ENCODE data around the gene KAZN.

The KAZN gene

GRCh38 chr1:15123270-15123669 lies 524.8 kb downstream of the KAZN start:
- TF ChIP-seq ESRRG (CRISPR knock-in tag; IDR thresholded peaks at IDR 0.05) (no peak), TSHZ2 (CRISPR knock-in tag; IDR thresholded peaks at IDR 0.05) (no peak), PPARA (CRISPR knock-in tag; IDR thresholded peaks at IDR 0.05; ENCODE audit: borderline replicate concordance) (no peak), RARB (CRISPR knock-in tag; IDR thresholded peaks at IDR 0.05) (no peak)
- ATAC-seq = no peak

- no peak for ATAC-seq
Observed at GRCh38 chr1:15123925-15124324, 525.4 kb downstream of the KAZN start.

GRCh38 chr1:15124362-15125100 lies 526.0 kb downstream of the KAZN start:
- TF ChIP-seq ZNF70 (CRISPR knock-in tag; IDR thresholded peaks at IDR 0.05) (no peak), TCF4 (CRISPR knock-in tag; IDR thresholded peaks at IDR 0.05; ENCODE audit: borderline replicate concordance) (no peak), OSR1 (CRISPR knock-in tag; IDR thresholded peaks at IDR 0.05) (no peak), ZFP3 (CRISPR knock-in tag; IDR thresholded peaks at IDR 0.05) (no peak), ZC3H10 (CRISPR knock-in tag; IDR thresholded peaks at IDR 0.05) (no peak), ISL1 (CRISPR knock-in tag; IDR thresholded peaks at IDR 0.05) (no peak), SNAI2 (CRISPR knock-in tag; IDR thresholded peaks at IDR 0.05) (no peak), CSDC2 (CRISPR knock-in tag; IDR thresholded peaks at IDR 0.05) (no peak), CREB5 (CRISPR knock-in tag; IDR thresholded peaks at IDR 0.05; ENCODE audit: low read depth) (no peak), POU6F1 (CRISPR knock-in tag; IDR thresholded peaks at IDR 0.05; ENCODE audit: borderline replicate concordance, low read depth) (no peak), ZNF8 (CRISPR knock-in tag; IDR thresholded peaks at IDR 0.05) (no peak)
- ATAC-seq = no peak

More at GRCh38 chr1:15123925-15124324, 525.4 kb downstream of the KAZN start:
- no peak for TF ChIP-seq GLIS3 (CRISPR knock-in tag; IDR thresholded peaks at IDR 0.05)
- no peak for TF ChIP-seq ZC3H10 (CRISPR knock-in tag; IDR thresholded peaks at IDR 0.05)
- no peak for TF ChIP-seq CSRNP3 (CRISPR knock-in tag; IDR thresholded peaks at IDR 0.05)
- no peak for TF ChIP-seq ZNF70 (CRISPR knock-in tag; IDR thresholded peaks at IDR 0.05)
- TF ChIP-seq CSDC2 (CRISPR knock-in tag; IDR thresholded peaks at IDR 0.05) = no peak
- TF ChIP-seq TSHZ2 (CRISPR knock-in tag; IDR thresholded peaks at IDR 0.05) = no peak
